PFSK-1 (cell line): ENCODE data around the gene CLDN10.

Source experiments
- FOXP2 ChIP-seq: optimal IDR thresholded peaks from 2 replicates; pipeline ENCODE3; 2011; ENCODE audit warnings: borderline replicate concordance, control low read depth, inconsistent platforms; ENCODE audit not compliant: insufficient read depth; ENCODE audit errors: extremely low read length, extremely low read depth
- POLR2AphosphoS5 ChIP-seq: IDR thresholded peaks from 2 replicates; pipeline ENCODE4 v1.6.1; 2012; ENCODE audit warnings: low read depth, mild to moderate bottlenecking, control low read depth, low read length, moderate library complexity
- REST ChIP-seq, 2 experiments: IDR thresholded peaks; 2 replicates each; pipeline versions ENCODE4 v1.6.1 to v1.8.0; 2011 to 2012; ENCODE audit warnings: low read depth in 2 of 2, low read length in 2 of 2, control low read depth in 1 of 2, inconsistent platforms in 1 of 2, mild to moderate bottlenecking in 1 of 2, moderate library complexity in 1 of 2; ENCODE audit not compliant: insufficient read depth in 1 of 2
- SIN3A ChIP-seq: IDR thresholded peaks from 2 replicates; pipeline ENCODE4 v1.6.1; 2012; ENCODE audit warnings: mild to moderate bottlenecking, low read length, moderate library complexity, borderline replicate concordance; ENCODE audit not compliant: insufficient read depth
- TAF1 ChIP-seq: IDR thresholded peaks from 2 replicates; pipeline ENCODE4 v1.6.1; 2012; ENCODE audit warnings: low read length, control low read depth, borderline replicate concordance; ENCODE audit not compliant: insufficient read depth

GRCh38 chr13:95509521-95510310 lies 42.8 kb upstream of the CLDN10 start:
- TF ChIP-seq POLR2AphosphoS5 (no peak), SIN3A (no peak), TAF1 (no peak), REST (IDR thresholded peaks at IDR 0.05; ENCODE audit: insufficient read depth in 1 of 2, low read depth in 2 of 2, low read length in 2 of 2) (no peak), FOXP2 (no peak)
